ENCODE measurements around the gene GCKR. TPM values are rescaled to one million over a fixed set of nuclear protein-coding genes. Genes with fewer than 3 reads are reported as not detected.
A peak's percentile ranks its signal among the peaks of the same experiment; 100 is the strongest.

Gene GCKR
- 0.76 and 1.4 TPM in 2 replicates for total RNA-seq (2014; rRNA removed; shearing (Covaris generic))

- peak; percentile 52 for DNase-seq (ENCODE audit: low spot score)
Observed at GRCh38 chr2:27496357-27497287, at the start of gene GCKR. TSS of gene GCKR (plus strand) at chr2:27496839. CDS start at chr2:27496905, 66 bp downstream.

GRCh38 chr2:27448381-27448780 lies 48.3 kb upstream of the GCKR start:
- DNase-seq (ENCODE audit: low spot score): no peak

- no peak for DNase-seq (ENCODE audit: low spot score)
Observed at GRCh38 chr2:27451095-27451494, 45.5 kb upstream of the GCKR start.

GRCh38 chr2:27453968-27454367 lies 42.7 kb upstream of the GCKR start:
- DNase-seq (ENCODE audit: low spot score): no peak

GRCh38 chr2:27461118-27461517 lies 35.5 kb upstream of the GCKR start:
- no peak for DNase-seq (ENCODE audit: low spot score)

GRCh38 chr2:27464443-27464842 lies 32.2 kb upstream of the GCKR start:
- DNase-seq (ENCODE audit: low spot score): no peak

GRCh38 chr2:27471961-27472360 lies 24.7 kb upstream of the GCKR start:
- no peak for DNase-seq (ENCODE audit: low spot score)

- DNase-seq (ENCODE audit: low spot score): no peak
Observed at GRCh38 chr2:27485496-27485895, 11.1 kb upstream of the GCKR start.

- DNase-seq (ENCODE audit: low spot score): no peak
Observed at GRCh38 chr2:27489118-27489497, 7.5 kb upstream of the GCKR start.

GRCh38 chr2:27489498-27490397 lies 6.9 kb upstream of the GCKR start, which contains the start of gene IFT172:
TSS of gene IFT172 (minus strand) at chr2:27489743. CDS start at chr2:27489653, 90 bp downstream.
- DNase-seq (ENCODE audit: low spot score): peak; percentile 100

GRCh38 chr2:27492557-27492956 lies 4.1 kb upstream of the GCKR start:
- DNase-seq (ENCODE audit: low spot score): no peak

- DNase-seq (ENCODE audit: low spot score): no peak
Observed at GRCh38 chr2:27493948-27494283, 2.7 kb upstream of the GCKR start.

- DNase-seq (ENCODE audit: low spot score): no peak
Observed at GRCh38 chr2:27494284-27494943, 2.2 kb upstream of the GCKR start.

GRCh38 chr2:27494944-27495554 lies 1.6 kb upstream of the GCKR start, which contains the start of gene FNDC4:
TSS of gene FNDC4 (minus strand) at chr2:27495200. CDS start at chr2:27494679, 521 bp downstream.
- no peak for DNase-seq (ENCODE audit: low spot score)

GRCh38 chr2:27495840-27496356 lies 741 bp upstream of the GCKR start:
- DNase-seq (ENCODE audit: low spot score): no peak

GRCh38 chr2:27497288-27497627 lies 619 bp downstream of the GCKR start:
- no peak for DNase-seq (ENCODE audit: low spot score)

GRCh38 chr2:27498975-27499374 lies 2.3 kb downstream of the GCKR start:
- DNase-seq (ENCODE audit: low spot score): no peak

GRCh38 chr2:27501042-27501441 lies 4.4 kb downstream of the GCKR start:
- DNase-seq (ENCODE audit: low spot score): no peak

GRCh38 chr2:27502142-27502541 lies 5.5 kb downstream of the GCKR start:
- no peak for DNase-seq (ENCODE audit: low spot score)

- no peak for DNase-seq (ENCODE audit: low spot score)
Observed at GRCh38 chr2:27506587-27506986, 9.9 kb downstream of the GCKR start.

GRCh38 chr2:27507293-27507692 lies 10.7 kb downstream of the GCKR start:
- no peak for DNase-seq (ENCODE audit: low spot score)
